ENCODE results near the gene CTXND2.

DNA sequence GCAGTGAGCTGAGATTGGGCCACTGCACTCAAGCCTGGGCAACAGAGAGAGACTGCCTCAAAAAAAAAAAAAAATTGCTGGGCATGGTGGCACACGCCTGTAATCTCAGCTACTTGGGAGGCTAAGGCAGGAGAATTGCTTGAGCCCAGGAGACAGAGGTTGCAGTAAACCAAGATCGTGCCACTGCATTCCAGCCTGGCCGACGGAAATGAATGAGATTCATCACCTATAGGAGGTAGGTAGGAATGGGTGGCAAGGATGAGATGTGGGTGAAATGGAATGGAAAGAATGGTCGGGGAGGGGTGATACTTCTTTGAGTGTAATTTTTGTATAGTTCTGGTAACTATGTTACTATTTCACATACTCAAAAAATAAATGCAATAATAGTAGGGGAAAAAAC is 15.4 kb downstream of the CTXND2 start:
- TF ChIP-seq, protein P1, sequence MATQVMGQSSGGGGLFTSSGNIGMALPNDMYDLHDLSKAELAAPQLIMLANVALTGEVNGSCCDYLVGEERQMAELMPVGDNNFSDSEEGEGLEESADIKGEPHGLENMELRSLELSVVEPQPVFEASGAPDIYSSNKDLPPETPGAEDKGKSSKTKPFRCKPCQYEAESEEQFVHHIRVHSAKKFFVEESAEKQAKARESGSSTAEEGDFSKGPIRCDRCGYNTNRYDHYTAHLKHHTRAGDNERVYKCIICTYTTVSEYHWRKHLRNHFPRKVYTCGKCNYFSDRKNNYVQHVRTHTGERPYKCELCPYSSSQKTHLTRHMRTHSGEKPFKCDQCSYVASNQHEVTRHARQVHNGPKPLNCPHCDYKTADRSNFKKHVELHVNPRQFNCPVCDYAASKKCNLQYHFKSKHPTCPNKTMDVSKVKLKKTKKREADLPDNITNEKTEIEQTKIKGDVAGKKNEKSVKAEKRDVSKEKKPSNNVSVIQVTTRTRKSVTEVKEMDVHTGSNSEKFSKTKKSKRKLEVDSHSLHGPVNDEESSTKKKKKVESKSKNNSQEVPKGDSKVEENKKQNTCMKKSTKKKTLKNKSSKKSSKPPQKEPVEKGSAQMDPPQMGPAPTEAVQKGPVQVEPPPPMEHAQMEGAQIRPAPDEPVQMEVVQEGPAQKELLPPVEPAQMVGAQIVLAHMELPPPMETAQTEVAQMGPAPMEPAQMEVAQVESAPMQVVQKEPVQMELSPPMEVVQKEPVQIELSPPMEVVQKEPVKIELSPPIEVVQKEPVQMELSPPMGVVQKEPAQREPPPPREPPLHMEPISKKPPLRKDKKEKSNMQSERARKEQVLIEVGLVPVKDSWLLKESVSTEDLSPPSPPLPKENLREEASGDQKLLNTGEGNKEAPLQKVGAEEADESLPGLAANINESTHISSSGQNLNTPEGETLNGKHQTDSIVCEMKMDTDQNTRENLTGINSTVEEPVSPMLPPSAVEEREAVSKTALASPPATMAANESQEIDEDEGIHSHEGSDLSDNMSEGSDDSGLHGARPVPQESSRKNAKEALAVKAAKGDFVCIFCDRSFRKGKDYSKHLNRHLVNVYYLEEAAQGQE (IDR thresholded peaks at IDR 0.05; ENCODE audit: insufficient read depth in 1 of 2, low read depth in 2 of 2, low read length in 2 of 2): no peak
- no peak for TF ChIP-seq TAF1 (IDR thresholded peaks at IDR 0.05; ENCODE audit: borderline replicate concordance, insufficient read depth, low read length)

Data from PFSK-1 (cell line).